Activated naive CD4-positive, alpha-beta T cell treated with anti-CD3 and anti-CD28 coated beads, Interleukin-2, amount 50 U/mL, for 24 hours (primary cell): ENCODE measurements around the gene IFT20.
"Not testable (repeated sequence)": the region's sequence is repeated elsewhere in the genome, so short reads cannot be mapped to it uniquely, and the experiment has no call there.

Source experiments
- H3K27ac Mint-ChIP-seq: one replicate; pipeline ENCODE4 v1.8.0; 2021; ENCODE audit warnings: mild to moderate bottlenecking, mixed read lengths
- H3K27me3 Mint-ChIP-seq: one replicate; pipeline ENCODE4 v1.8.0; 2021; ENCODE audit warnings: mixed read lengths
- H3K36me3 Mint-ChIP-seq: one replicate; pipeline ENCODE4 v1.8.0; 2021; ENCODE audit warnings: mixed read lengths
- H3K4me1 Mint-ChIP-seq: one replicate; pipeline ENCODE4 v1.8.0; 2021; ENCODE audit warnings: mixed read lengths
- H3K4me3 Mint-ChIP-seq: one replicate; pipeline ENCODE4 v1.8.0; 2021; ENCODE audit warnings: mild to moderate bottlenecking, mixed read lengths
- H3K9me3 Mint-ChIP-seq: one replicate; pipeline ENCODE4 v1.8.0; 2021; ENCODE audit warnings: mixed read lengths

Gene IFT20

GRCh38 chr17:28315846-28316705 lies 19.2 kb downstream of the IFT20 start:
- Mint-ChIP-seq H3K36me3 (no peaks in the 10 kb centered on the region), H3K27me3 (no peaks in the 10 kb centered on the region), H3K27ac (no peak overlapping the region), H3K4me1 (peaks cover 20% of the 10 kb centered on the region), H3K4me3 (no peak overlapping the region), H3K9me3 (no peaks in the 10 kb centered on the region)

DNA sequence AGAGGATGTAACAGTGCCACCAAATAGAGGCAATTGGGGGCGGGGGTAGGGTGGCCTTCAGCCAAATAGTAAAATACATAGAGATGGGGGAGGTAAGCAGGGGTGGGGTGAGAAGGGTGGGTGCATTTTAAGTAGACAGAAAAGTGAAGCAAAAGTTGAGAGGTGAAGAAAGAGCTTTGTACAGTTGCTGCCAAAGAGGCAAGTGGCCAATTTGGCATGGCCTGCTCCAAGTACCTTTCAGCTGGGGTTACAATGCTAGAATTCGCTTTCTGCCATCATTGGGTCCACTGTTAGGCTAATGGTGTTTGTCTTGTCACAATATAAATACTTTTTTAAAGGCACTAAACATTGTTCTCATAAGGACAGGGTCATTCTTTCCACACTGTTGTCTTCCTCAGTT lies 21.4 kb downstream of the IFT20 start:
- Mint-ChIP-seq H3K36me3 (no peaks in the 10 kb centered on the region), H3K4me1 (peaks cover 8% of the 10 kb centered on the region), H3K27ac (no peak overlapping the region), H3K27me3 (no peaks in the 10 kb centered on the region), H3K4me3 (no peak overlapping the region), H3K9me3 (no peaks in the 10 kb centered on the region)

- Mint-ChIP-seq H3K27me3 (peaks cover 7% of the 10 kb centered on the region), H3K36me3 (no peaks in the 10 kb centered on the region), H3K4me3 (no peak overlapping the region), H3K4me1 (no peaks in the 10 kb centered on the region), H3K27ac (no peak overlapping the region), H3K9me3 (no peaks in the 10 kb centered on the region)
These were observed 28.3 kb downstream of the IFT20 start for GRCh38 chr17:28306954-28307401.

DNA sequence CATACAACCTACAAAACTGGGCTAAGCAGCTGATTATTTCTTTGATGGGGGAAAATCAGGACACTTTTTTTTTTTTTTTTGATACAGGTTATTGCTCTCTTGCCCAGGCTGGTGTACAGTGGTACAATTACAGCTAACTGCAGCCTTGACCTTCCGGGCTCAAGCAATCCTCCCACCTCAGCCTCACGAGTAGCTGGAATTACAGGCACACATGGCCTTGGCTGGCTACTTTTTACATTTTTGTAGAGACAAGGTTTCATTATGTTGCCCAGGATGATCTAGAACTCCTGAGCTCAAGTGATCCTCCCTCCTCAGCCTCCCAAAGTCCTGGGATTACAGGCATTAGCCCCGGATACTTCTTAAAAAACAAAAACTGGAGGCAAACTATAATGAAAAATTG lies 36.8 kb downstream of the IFT20 start:
- no peak overlapping the region for H3K4me3 Mint-ChIP-seq
- no peaks in the 10 kb centered on the region for H3K36me3 Mint-ChIP-seq
- no peaks in the 10 kb centered on the region for H3K9me3 Mint-ChIP-seq
- H3K27ac Mint-ChIP-seq: no peak overlapping the region
- peaks cover 5% of the 10 kb centered on the region for H3K27me3 Mint-ChIP-seq
- peaks cover 14% of the 10 kb centered on the region for H3K4me1 Mint-ChIP-seq

DNA sequence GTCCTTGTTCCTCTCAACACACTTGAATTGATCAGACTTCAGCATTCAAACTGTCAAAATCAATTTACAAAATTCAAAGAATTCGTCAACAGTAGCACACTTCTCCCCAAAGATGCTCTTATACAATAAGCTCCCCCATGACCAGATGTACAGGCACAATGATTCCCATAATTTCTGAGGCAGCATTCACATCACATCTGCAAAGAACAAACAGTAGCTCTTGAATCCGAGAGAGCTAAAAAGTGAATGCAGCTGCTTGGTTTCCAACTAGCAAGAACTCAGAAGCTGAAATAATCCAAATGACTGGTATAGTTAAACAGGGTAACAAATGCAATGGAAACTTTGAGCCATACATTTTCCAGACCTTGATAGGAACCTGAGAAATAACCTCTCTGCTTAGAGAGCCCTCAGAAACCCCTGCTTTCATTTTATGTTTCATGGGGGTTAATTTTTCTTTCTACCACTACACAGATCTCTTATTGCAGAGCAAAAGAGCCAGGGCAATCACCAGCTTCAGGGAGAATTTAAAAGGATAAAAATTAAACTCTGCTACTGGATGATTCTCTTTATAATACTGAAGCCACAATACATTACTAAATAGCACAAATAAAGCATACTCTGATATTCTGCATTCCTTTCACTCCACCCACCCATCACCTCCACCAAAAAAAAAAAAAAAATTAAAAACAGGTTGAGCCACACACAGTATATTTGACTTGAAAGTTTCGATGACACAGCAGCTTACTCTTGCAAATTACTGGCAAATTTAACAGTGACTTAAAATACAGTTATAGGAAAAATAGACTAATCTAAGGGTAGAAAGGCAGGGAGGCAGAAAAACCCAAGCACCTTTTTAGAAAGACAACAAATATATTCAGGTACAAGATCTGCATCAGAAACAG lies 39.3 kb downstream of the IFT20 start:
- Mint-ChIP-seq H3K27me3 (peaks cover 5% of the 10 kb centered on the region), H3K9me3 (no peaks in the 10 kb centered on the region), H3K27ac (peak overlapping the region; percentile 93), H3K4me3 (peak overlapping the region; percentile 53), H3K36me3 (no peaks in the 10 kb centered on the region), H3K4me1 (peaks cover 14% of the 10 kb centered on the region)

DNA sequence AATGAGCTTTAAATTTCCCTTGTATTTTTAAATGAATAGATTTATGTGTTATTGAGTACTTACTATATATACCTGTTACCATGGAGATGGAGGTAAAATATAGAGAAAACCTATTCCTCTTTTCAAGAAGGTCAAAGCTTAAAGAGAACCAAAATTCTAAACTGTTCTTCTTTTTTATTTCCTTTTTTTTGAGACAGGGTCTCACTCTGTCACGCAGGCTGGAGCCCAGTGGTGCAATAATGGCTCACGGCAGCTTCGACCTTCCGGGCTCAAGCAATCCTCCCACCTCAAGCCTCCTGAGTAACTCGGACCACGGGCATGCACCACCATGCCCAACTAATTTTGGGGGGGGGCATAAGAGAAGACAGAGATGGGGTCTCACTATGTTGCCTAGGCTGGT lies 41.3 kb downstream of the IFT20 start:
- no peaks in the 10 kb centered on the region for H3K36me3 Mint-ChIP-seq
- no peak overlapping the region for H3K4me3 Mint-ChIP-seq
- peaks cover 14% of the 10 kb centered on the region for H3K4me1 Mint-ChIP-seq
- H3K27me3 Mint-ChIP-seq: peaks cover 5% of the 10 kb centered on the region
- no peak overlapping the region for H3K27ac Mint-ChIP-seq
- no peaks in the 10 kb centered on the region for H3K9me3 Mint-ChIP-seq

- H3K27me3 Mint-ChIP-seq, H3K9me3 Mint-ChIP-seq, H3K36me3 Mint-ChIP-seq: not testable (repeated sequence)
These were observed 42.4 kb downstream of the IFT20 start for GRCh38 chr17:28292878-28293277.

GRCh38 chr17:28291780-28292330 lies 43.4 kb downstream of the IFT20 start:
- H3K4me3 Mint-ChIP-seq: no peak overlapping the region
- H3K27ac Mint-ChIP-seq: no peak overlapping the region
- H3K36me3 Mint-ChIP-seq: no peaks in the 10 kb centered on the region
- peaks cover 14% of the 10 kb centered on the region for H3K4me1 Mint-ChIP-seq
- H3K27me3 Mint-ChIP-seq: peaks cover 7% of the 10 kb centered on the region
- no peaks in the 10 kb centered on the region for H3K9me3 Mint-ChIP-seq

More at GRCh38 chr17:28292878-28293277, 42.4 kb downstream of the IFT20 start:
- H3K27ac Mint-ChIP-seq: peak overlapping the region; percentile 26
- peaks cover 14% of the 10 kb centered on the region for H3K4me1 Mint-ChIP-seq
- H3K4me3 Mint-ChIP-seq: not testable (repeated sequence)

GRCh38 chr17:28290703-28291102 lies 44.6 kb downstream of the IFT20 start:
- peaks cover 3% of the 10 kb centered on the region for H3K4me1 Mint-ChIP-seq
- H3K9me3 Mint-ChIP-seq: no peaks in the 10 kb centered on the region
- H3K27ac Mint-ChIP-seq: no peak overlapping the region
- no peaks in the 10 kb centered on the region for H3K36me3 Mint-ChIP-seq
- no peak overlapping the region for H3K4me3 Mint-ChIP-seq
- H3K27me3 Mint-ChIP-seq: peaks cover 7% of the 10 kb centered on the region

DNA sequence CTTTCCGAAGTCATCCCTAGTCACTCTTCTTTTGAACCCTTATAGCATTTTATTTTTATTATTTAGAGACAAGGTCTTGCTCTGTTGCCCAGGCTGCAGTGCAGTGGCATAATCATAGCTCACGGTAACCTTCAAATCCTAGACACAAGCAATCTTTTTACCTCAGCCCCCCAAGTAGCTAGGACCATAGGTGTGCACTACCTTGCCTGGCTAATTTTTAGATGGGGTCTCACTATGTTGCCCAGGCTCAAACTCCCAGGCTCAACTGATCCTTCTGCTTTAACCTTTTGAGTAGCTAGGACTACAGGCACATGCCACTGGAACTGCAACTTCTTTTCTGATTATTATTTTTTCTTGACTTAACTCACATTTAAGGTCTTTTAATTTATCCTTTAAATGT lies 49.3 kb downstream of the IFT20 start:
- Mint-ChIP-seq H3K27ac (no peak overlapping the region), H3K4me1 (no peaks in the 10 kb centered on the region), H3K4me3 (no peak overlapping the region), H3K9me3 (no peaks in the 10 kb centered on the region), H3K27me3 (peaks cover 3% of the 10 kb centered on the region), H3K36me3 (no peaks in the 10 kb centered on the region)

DNA sequence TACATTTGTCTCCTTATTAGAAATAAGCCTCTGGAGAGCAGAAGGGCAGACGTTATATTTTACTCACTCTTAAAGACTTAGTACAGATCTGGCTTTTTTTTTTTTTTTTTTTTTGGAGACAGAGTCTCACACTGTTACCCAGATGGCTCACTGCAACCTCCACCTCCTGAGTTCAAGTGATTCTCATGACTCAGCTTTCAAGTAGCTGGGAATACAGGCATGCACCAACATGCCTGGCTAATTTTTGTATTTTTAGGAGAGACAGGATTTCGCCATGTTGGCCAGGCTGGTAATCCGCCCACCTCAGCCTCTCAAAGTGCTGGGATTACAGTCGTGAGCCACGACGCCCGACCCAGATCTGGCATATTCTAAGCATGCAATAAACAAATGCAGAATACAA lies 52.7 kb downstream of the IFT20 start:
- H3K27me3 Mint-ChIP-seq: peaks cover 4% of the 10 kb centered on the region
- H3K4me1 Mint-ChIP-seq: peaks cover 11% of the 10 kb centered on the region
- no peak overlapping the region for H3K4me3 Mint-ChIP-seq
- H3K9me3 Mint-ChIP-seq: no peaks in the 10 kb centered on the region
- no peaks in the 10 kb centered on the region for H3K36me3 Mint-ChIP-seq
- H3K27ac Mint-ChIP-seq: no peak overlapping the region

DNA sequence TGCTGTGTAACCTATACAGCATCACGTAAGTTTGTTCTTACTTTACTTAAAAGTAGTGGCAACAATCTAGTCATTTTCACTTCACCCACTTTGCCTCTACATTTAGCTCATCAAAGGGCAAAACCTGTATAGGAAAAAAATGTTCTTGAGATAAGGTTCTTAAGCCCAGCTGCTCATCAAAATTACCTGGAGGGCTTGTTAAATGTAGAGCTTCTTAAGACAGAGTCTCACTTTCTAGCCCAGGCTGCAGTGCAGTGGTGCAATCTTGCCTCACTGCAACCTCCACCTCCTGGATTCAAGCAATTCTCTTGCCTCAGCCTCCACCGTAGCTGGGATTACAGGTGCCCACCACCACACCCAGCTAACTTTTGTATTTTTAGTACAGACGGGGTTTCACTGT lies 54.4 kb downstream of the IFT20 start:
- H3K36me3 Mint-ChIP-seq: no peaks in the 10 kb centered on the region
- peaks cover 4% of the 10 kb centered on the region for H3K27me3 Mint-ChIP-seq
- no peaks in the 10 kb centered on the region for H3K9me3 Mint-ChIP-seq
- no peak overlapping the region for H3K27ac Mint-ChIP-seq
- peaks cover 18% of the 10 kb centered on the region for H3K4me1 Mint-ChIP-seq
- no peak overlapping the region for H3K4me3 Mint-ChIP-seq

GRCh38 chr17:28279411-28279810 lies 55.9 kb downstream of the IFT20 start:
- no peaks in the 10 kb centered on the region for H3K36me3 Mint-ChIP-seq

More at GRCh38 chr17:28279411-28279810, 55.9 kb downstream of the IFT20 start:
- Mint-ChIP-seq H3K9me3 (no peaks in the 10 kb centered on the region), H3K4me3 (no peak overlapping the region), H3K27me3 (peaks cover 9% of the 10 kb centered on the region), H3K27ac (no peak overlapping the region), H3K4me1 (peaks cover 18% of the 10 kb centered on the region)
